Measurements from ENCODE around the gene NF2.

NF2 gene

GRCh38 chr22:29668673-29669072, 65.2 kb downstream of the NF2 start:
- no peak for DNase-seq (ENCODE audit: low read depth)

DNA sequence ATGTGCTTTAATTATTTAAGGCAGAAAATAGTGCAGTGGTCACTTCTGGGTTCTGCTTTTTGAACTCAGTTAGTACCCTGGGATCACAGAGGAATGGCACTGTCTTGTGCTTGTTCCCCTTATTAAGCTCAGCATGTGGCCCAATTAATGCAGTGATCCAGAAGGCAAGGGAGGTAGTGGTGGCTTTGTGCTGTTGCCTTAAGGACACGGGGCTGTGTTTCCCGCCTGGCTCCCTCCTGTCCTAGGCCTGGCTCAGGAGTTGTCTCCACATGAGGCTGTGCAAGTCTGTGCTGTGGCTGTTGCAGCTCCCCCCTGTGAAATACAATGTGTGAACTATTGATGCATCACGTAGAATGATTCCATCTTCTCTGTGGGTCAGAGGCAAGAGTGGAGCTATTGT, 67.2 kb downstream of the NF2 start:
- no peak for DNase-seq (ENCODE audit: low read depth)

DNA sequence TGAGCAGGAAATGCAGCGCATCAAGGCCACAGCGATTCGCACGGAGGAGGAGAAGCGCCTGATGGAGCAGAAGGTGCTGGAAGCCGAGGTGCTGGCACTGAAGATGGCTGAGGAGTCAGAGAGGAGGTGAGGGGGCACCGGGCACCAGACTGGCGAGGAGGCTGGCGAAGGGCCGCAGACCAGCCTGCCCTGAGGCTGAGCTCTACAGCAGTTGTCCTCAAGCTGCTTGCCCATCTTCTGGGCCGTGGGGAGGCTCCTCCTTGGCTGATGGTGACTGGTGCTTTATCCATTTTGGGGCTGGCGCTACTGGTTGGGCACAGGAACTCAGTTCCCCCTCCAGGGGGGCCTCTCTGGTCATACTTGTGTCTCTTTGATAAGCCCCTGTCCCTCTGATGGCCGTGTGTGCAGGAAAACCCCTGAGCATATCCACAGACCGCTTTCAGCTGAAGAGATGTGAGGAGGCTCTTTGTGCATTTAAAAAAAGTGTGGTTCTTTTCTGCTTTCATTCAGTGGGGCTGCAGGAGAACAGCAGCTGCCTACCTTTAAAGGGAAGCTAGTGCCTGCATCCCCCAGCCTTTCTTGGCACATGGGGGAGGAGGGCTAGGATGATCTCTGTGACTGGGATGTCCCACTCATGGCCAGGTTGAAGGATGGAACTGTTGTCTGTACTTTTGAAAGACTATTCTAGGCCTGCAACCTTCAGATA, 70.1 kb downstream of the NF2 start:
- DNase-seq (ENCODE audit: low read depth) = no peak

DNA sequence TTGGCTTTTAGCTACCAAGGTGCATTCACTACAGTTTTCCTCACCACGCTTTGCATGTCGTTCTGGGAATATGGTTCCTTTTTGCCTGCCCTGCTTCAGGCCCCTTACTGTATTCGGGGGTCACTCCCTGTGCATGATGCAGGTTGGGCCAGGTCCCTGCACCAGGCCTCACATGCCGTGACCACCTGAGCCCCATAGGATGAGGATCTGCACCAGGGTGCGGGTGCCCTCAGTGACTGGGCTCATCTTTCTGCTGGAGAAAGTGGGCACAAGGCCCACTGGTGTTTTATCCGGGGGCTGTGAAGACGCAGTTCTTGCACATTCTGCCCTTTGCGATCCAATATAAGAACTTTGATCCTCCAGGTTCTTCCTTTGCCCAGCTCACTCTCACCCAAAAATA, 70.7 kb downstream of the NF2 start:
- no peak for DNase-seq (ENCODE audit: low read depth)

- DNase-seq (ENCODE audit: low read depth) = peak; percentile 47
Observed at GRCh38 chr22:29679316-29679715, 75.9 kb downstream of the NF2 start.

GRCh38 chr22:29683536-29683935, 80.1 kb downstream of the NF2 start:
- no peak for DNase-seq (ENCODE audit: low read depth)

- DNase-seq (ENCODE audit: low read depth) = no peak
Observed at GRCh38 chr22:29684244-29684643, 80.8 kb downstream of the NF2 start.

DNA sequence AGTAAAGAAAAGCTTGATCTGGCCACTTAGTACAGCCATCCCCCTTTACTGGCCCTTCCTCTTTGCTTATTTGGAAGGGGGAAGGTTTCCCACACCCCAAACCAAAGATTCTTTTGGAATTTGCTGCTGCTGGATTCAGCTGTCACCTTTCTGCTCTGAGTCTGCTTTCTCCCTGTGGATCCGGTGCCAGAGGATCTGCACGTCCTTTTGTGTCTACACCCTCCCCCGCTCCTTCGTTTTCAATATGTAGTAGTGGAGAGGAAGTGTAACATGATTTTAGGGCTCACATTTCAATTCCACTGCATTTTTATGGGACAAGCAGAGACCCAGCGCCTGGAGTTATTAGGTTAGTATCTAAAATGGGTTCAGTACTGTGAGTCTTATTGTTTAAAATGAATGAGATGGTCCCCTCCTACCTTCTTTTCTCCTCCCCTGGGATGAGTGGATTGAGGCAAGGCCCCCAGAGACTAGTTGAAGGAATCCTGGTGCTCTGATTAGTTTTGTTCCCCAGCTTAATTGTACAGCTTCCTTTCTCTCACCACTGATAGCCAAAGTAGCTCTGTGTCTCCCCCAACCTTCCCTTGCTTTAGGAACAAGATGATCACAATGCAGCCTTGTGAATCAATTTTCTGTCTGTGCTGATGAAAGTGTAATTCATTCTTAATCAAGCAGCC, 85.9 kb downstream of the NF2 start:
- DNase-seq (ENCODE audit: low read depth) = no peak

DNA sequence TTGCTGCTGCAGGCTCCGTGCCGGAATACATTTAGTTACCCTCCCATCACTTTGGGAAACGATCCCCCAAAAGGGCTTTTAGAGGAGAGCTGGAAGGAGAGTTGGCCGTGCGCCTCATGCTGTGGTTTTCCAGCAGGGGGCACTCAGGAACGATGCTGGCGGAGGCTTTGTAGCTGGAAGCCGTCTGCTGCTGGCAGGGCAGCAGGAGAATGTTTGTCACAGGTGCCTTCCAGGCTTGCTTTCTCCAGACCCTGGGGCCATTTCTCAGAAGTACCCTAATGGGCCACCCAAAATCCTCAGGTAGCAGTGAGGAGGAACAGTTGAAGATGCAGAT, 86.4 kb downstream of the NF2 start:
- DNase-seq (ENCODE audit: low read depth) = peak; percentile 60

DNA sequence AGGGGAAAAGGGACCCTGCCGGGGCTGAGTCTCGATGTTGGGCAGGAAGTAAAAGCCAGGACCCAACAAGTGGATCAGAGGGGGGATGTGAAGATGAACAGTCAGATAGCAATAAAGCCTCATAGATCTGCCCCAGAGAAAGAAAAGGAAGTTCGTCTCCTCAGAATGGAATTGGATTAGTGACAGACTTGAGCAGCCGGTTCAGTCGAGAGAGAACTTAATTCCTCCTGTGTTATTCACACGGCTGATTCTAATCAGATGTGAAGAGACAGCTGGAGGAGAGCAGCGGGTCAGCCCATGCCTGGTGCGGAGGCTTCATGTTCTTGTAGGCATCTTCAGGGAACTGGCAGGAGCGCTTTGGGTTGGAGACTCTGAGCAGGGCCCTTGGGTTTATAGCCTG, 87.0 kb downstream of the NF2 start:
- DNase-seq (ENCODE audit: low read depth) = peak; percentile 62

DNA sequence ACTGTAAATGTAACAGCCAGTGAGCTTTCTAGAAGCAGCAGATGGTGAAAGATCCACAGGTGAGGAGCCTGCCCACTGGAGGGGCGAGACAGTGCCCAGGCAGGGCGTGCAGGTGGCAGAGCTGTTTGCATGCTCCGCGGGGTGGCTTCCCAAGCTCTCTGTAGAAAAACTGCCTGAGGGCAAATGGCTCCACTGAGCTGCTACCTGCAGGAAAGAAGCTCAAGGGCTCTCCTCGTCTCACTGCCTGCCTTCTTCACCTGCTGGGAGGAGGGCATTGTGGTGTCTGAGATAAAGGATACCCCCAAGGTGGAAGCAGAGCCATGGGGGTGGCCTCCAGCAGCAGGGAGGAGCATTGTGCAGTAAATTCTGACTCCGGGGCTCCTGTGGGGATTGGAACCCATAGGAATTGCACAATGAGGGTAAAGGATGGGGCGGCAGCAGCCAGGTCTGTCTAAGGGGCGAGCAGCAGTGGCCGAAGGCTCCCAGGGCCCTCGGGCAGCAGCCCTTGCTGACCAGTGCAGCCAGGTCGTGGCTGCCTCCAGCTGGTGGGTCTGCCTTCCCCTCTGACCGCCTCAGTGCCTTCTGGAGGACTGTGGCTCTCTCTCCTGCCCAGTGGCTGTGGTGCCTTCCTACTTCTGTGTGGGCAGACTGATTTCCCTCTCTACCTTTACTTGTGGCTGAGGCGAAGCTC, 88.3 kb downstream of the NF2 start:
- no peak for DNase-seq (ENCODE audit: low read depth)

DNA sequence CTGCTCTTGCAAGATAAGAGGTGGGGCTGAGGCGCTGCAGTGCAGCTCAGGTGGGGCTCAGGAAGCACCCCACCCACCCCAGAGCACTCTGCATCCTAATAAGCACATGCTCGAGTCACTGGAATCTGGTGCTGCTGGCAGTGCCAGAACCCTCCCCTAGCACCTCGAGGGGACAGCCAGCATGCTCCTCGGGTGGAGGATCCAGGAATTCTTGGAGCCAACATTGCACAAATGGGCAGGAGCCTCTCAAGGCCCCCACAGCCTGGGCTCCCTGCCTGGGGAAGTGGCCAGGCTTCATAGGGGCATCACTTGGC, 88.9 kb downstream of the NF2 start:
- no peak for DNase-seq (ENCODE audit: low read depth)

DNA sequence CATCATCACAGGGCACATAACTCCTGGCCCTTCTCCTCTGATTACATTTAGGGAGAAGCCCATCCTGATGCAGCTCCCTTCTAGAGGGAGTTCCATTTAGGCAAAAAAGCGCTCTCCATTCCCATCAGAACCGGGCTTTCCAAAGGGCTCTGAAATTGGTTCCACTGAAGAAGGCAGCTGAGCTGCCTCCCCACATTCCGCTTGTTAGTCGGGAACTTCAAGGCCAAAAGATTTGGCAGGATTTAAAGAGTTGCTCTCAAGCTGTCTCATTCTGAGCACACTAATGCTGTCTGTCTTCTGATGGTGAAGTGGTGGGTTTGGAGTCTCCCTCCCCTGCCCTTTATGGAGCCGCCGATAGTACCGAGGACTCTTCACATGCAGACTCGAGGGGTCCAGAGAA, 89.7 kb downstream of the NF2 start:
- DNase-seq (ENCODE audit: low read depth) = no peak

DNA sequence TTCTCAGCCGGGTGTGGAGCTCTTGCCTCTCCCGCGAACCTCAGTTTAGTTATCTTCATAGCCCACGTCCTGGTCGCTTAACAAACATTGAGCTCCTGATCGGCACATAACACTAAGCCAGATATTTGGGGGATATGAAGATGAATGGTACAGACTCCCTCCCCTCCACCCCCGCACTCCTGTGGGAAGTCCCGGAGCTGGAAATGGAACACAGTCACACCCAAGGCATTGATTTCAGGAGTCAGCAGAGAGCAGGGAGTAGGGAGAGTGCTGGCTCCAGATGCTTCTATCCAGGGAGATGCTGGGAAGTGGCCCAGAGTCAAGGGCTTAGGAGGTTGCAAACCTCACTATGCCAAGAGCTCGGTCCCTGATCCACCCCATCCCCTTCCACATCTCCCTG, 90.2 kb downstream of the NF2 start:
- no peak for DNase-seq (ENCODE audit: low read depth)

- no peak for DNase-seq (ENCODE audit: low read depth)
Observed at GRCh38 chr22:29695129-29695926, 91.9 kb downstream of the NF2 start.

GRCh38 chr22:29697853-29698598, 94.6 kb downstream of the NF2 start:
- DNase-seq (ENCODE audit: low read depth) = no peak

DNA sequence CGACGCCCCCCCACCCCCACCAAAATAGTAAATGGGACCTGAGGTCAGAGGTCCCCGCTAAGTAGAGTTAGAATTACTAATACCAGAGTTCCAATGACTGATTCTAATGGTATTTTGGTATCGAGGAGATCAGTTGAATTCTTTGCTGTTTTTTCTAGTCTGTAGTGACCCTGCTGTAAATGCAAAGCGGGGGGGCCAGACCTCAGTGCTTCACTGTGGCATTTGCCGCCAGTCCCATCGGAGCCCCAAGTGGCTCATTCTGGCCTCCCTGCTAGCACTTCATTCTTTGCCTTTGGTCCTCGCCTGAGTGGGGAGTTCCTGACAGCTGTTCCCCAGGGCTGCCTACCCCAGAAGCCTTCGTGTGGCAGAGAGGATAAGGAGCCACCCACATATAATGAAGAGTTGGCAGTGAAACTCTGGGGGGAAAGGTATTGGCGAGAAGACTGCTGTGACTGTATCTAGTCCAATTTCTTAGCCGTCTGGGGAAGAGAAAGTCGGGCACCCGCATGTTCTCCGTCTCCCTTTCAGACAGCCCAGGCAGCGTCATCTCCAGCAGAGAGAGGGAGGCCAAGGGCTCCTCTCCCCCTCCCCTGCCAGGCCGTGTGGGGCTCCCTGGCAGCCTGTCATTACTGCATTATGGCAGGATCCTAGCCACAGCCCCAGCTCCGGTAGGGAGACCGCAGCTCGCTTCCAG, 96.9 kb downstream of the NF2 start:
- DNase-seq (ENCODE audit: low read depth) = peak; percentile 74

DNA sequence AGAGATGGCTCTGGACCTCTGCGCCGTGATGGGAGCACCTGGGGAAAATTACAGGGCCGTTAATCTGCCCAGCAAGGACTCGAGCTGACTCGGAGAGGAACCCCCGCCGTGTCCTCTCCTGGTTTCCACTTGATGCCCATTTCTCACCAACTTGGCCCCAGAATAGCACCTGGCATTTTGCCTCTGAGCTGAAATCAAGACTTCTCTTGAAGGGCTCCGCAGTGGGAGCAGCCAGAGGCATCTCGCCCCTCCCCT, 97.4 kb downstream of the NF2 start:
- no peak for DNase-seq (ENCODE audit: low read depth)

DNA sequence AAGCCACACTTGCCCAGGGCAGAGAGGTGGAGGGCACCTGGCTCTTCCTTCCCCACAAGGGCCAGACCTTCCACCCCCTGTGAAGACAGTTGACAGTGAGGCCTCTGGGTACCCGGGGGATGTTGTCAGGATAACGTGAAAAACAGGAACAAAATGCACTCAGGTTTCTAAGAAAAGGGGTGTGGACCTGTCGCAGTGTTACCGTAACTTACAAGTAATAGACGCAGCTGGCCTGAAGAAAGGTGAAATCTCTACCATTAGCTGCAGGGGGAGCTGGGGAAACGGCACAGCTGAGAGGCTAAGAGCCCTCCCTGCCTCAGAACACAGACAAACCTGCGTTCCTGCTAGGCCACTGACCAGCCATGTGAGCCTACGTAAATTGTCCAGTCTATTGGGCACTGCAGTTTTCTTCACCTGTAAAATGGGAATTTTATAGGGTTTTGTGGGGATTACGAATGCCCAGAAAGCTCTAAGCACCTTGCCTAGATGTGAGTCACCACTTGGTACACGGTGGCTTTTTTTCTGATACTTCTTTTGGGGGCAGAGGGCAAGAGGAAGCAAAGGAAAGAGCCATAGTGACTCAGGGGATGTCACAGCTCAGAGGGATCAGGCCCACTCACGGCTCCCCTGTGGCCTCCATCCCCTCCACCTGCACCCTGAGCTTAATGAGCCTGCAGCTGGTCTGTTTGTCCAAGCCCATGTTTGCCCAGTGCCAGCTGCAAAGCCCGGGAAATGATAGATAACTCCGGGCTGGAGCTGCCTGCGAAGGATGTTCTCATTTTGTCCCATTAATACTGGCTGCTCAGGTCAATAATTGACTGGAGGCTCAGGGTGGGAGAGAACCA, 97.9 kb downstream of the NF2 start:
- peak; percentile 38 for DNase-seq (ENCODE audit: low read depth)

- DNase-seq (ENCODE audit: low read depth) = no peak
Observed at GRCh38 chr22:29702000-29702930, 98.8 kb downstream of the NF2 start.
